ENCODE measurements around the gene TMC8. TPM values are rescaled to one million over a fixed set of nuclear protein-coding genes. Genes with fewer than 3 reads are reported as not detected.

Gene TMC8
- polyA plus RNA-seq, 3 donors = 13.3 to 151 (median 15.1) TPM

DNA sequence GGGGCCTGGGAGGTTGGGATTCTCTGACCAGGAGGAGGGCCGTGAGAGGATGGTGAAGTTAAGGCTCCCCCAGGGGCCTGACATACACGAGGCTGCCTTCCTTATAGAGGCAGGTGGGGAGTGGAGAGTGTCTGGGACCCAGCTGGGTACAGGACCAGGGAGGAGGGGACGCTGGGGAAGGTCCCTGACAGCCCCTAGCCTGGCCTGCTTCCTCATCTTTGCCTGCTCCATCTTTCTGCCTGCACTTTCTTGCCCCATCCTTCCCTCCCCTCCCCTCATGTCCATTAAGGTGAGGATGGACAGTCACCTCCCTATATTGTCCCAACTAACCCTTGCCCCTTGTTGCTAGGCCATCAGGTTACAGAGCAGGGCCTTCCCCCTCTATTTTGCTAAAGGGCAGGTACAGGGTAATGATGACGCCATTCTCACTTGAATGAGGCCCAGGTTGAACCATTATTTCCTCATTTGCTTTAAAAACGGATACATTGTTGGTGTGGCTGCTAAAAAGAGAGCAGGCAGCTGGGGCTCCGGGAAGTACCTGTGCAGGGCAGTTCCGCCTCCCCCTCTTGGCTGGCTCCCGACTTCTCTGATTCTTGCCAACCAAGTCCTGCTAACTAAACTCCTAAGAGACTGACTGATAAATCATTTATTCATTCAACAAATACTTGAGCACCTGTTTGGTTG lies 16.9 kb downstream of the TMC8 start:
- intact Hi-C loops (cut with micrococcal nuclease) = no loop called here
- DNase-seq = peak in 1 of 3 donors; percentile 41
- no peak overlapping the region for H3K9ac ChIP-seq (ENCODE audit: insufficient read depth, low read length, poor library complexity, severe bottlenecking)
- peaks cover 2% of the 10 kb centered on the region for H4K20me1 ChIP-seq (ENCODE audit: insufficient read depth, low read length)
- H3K4me2 ChIP-seq (replicated peaks; ENCODE audit: extremely low read depth, low read length, poor library complexity, severe bottlenecking) = no peak overlapping the region
- Mint-ChIP-seq H3K27me3 (ENCODE audit: low read depth in 3 of 3) (no peaks in the 10 kb centered on the region), H3K9me3 (no peaks in the 10 kb centered on the region), H3K36me3 (peaks cover 3 to 8% of the 10 kb centered on the region in 2 donors), H3K27ac (peak overlapping the region in 2 of 7 donors; percentile 42 to 49), H3K4me3 (no peak overlapping the region), H3K4me1 (peaks cover 46% of the 10 kb centered on the region)
- peaks cover 45 to 54% of the 10 kb centered on the region in 2 donors for H3K4me1 ChIP-seq (ENCODE audit: control insufficient read depth in 1 of 2, insufficient read depth in 2 of 2, low read length in 2 of 2)
- WGBS (ENCODE audit: insufficient coverage) = 14% methylated on average over 5 of the region's 8 CpGs
- no peaks in the 10 kb centered on the region for H3K9me3 ChIP-seq (replicated peaks in 1 of 2; ENCODE audit: control insufficient read depth in 1 of 2, insufficient read depth in 1 of 2, low read length in 2 of 2)
- no peak overlapping the region for H3K4me3 ChIP-seq (replicated peaks in 1 of 3; ENCODE audit: low read depth in 2 of 3, low read length in 3 of 3)
- H3K27ac ChIP-seq (ENCODE audit: low read depth in 1 of 2, low read length in 2 of 2) = peak overlapping the region in 1 of 2 donors; percentile 2
- peaks cover 2 to 5% of the 10 kb centered on the region in 2 donors for H3K36me3 ChIP-seq (replicated peaks in 1 of 2; ENCODE audit: control insufficient read depth in 1 of 2, insufficient read depth in 2 of 2, low read length in 2 of 2)
- H2AFZ ChIP-seq (ENCODE audit: insufficient read depth, low read depth, low read length, poor library complexity, severe bottlenecking) = no peak overlapping the region
- TF ChIP-seq, protein P1, sequence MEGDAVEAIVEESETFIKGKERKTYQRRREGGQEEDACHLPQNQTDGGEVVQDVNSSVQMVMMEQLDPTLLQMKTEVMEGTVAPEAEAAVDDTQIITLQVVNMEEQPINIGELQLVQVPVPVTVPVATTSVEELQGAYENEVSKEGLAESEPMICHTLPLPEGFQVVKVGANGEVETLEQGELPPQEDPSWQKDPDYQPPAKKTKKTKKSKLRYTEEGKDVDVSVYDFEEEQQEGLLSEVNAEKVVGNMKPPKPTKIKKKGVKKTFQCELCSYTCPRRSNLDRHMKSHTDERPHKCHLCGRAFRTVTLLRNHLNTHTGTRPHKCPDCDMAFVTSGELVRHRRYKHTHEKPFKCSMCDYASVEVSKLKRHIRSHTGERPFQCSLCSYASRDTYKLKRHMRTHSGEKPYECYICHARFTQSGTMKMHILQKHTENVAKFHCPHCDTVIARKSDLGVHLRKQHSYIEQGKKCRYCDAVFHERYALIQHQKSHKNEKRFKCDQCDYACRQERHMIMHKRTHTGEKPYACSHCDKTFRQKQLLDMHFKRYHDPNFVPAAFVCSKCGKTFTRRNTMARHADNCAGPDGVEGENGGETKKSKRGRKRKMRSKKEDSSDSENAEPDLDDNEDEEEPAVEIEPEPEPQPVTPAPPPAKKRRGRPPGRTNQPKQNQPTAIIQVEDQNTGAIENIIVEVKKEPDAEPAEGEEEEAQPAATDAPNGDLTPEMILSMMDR (IDR thresholded peaks at IDR 0.05) = no peak
- H3K27me3 ChIP-seq (ENCODE audit: control insufficient read depth in 2 of 2, insufficient read depth in 2 of 2, low read length in 2 of 2) = no peaks in the 10 kb centered on the region
- H3K79me2 ChIP-seq (ENCODE audit: insufficient read depth, low read length) = no peaks in the 10 kb centered on the region

DNA sequence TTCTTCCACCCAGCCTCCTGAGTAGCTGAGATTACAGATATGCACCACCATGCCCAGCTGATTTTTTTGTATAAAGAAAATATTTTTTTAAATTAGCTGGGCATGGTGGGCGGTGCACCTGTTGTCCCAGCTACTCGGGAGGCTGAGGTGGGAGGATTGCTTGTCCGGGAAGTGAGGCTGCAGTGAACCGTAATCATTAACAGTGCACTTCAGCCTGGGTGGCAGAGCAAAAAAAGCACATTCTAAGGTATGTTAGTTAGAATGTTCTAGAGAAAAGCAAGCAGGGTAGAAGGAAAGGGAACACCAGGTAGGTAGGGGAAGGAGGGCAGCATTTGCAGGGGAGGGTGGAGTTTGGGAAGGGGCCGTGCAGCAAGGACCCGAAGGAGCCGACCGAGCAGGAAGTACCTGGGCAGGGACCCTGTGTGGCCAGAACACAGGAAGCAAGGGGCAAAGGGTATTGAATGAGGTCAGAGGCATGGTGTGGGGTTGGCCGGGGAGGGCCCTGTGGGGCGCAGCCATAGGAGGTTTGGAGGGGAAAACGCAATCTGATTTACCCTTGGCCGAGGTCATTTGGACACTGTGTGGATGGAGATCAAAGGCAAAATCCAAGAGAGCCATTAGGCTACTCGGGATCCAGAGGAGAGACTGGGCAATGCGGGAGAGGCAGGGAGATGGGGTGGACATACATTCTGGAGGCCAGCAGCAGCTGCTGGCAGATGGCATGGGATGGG lies 17.9 kb downstream of the TMC8 start:
- H3K9ac ChIP-seq (ENCODE audit: insufficient read depth, low read length, poor library complexity, severe bottlenecking) = no peak overlapping the region
- H3K36me3 Mint-ChIP-seq = no peaks in the 10 kb centered on the region
- H3K27ac ChIP-seq (ENCODE audit: low read depth in 1 of 2, low read length in 2 of 2) = no peak overlapping the region
- no peaks in the 10 kb centered on the region for H3K79me2 ChIP-seq (ENCODE audit: insufficient read depth, low read length)
- H3K9me3 ChIP-seq (replicated peaks in 1 of 2; ENCODE audit: control insufficient read depth in 1 of 2, insufficient read depth in 1 of 2, low read length in 2 of 2) = no peaks in the 10 kb centered on the region
- H3K27me3 ChIP-seq (ENCODE audit: control insufficient read depth in 2 of 2, insufficient read depth in 2 of 2, low read length in 2 of 2) = no peaks in the 10 kb centered on the region
- no peaks in the 10 kb centered on the region for H4K20me1 ChIP-seq (ENCODE audit: insufficient read depth, low read length)
- peak overlapping the region in 1 of 7 donors; percentile 54 for H3K27ac Mint-ChIP-seq
- no peaks in the 10 kb centered on the region for H3K27me3 Mint-ChIP-seq (ENCODE audit: low read depth in 3 of 3)
- H3K4me1 ChIP-seq (ENCODE audit: control insufficient read depth in 1 of 2, insufficient read depth in 2 of 2, low read length in 2 of 2) = peaks cover 40 to 50% of the 10 kb centered on the region in 2 donors
- no peak overlapping the region for H3K4me3 Mint-ChIP-seq
- no peak overlapping the region for H3K4me3 ChIP-seq (replicated peaks in 1 of 3; ENCODE audit: low read depth in 2 of 3, low read length in 3 of 3)
- TF ChIP-seq, protein P1 (IDR thresholded peaks at IDR 0.05) = no peak
- no peak overlapping the region for H3K4me2 ChIP-seq (replicated peaks; ENCODE audit: extremely low read depth, low read length, poor library complexity, severe bottlenecking)
- 71% methylated on average over 14 of the region's 14 CpGs for WGBS (ENCODE audit: insufficient coverage)
- no peaks in the 10 kb centered on the region for H3K9me3 Mint-ChIP-seq
- H2AFZ ChIP-seq (ENCODE audit: insufficient read depth, low read depth, low read length, poor library complexity, severe bottlenecking) = no peak overlapping the region
- peaks cover 39% of the 10 kb centered on the region for H3K4me1 Mint-ChIP-seq
- no peak for DNase-seq
- intact Hi-C loops (cut with micrococcal nuclease) = no loop called here
- H3K36me3 ChIP-seq (replicated peaks in 1 of 2; ENCODE audit: control insufficient read depth in 1 of 2, insufficient read depth in 2 of 2, low read length in 2 of 2) = no peaks in the 10 kb centered on the region
